GM12891 (cell line): Measurements from ENCODE around the gene ARHGEF7.

Experiments used
- POLR2A ChIP-seq: IDR thresholded peaks from 2 replicates; pipeline ENCODE4 v1.6.1; 2011; ENCODE audit warnings: low read depth, low read length, control low read depth
- POLR2AphosphoS5 ChIP-seq: IDR thresholded peaks from 2 replicates; pipeline ENCODE4 v1.6.1; 2011; ENCODE audit warnings: low read depth, low read length, control low read depth
- POU2F2 ChIP-seq: IDR thresholded peaks from 2 replicates; pipeline ENCODE4 v1.6.1; 2011; ENCODE audit warnings: low read depth, mild to moderate bottlenecking, control low read depth, low read length, moderate library complexity
- SPI1 ChIP-seq: IDR thresholded peaks from 2 replicates; pipeline ENCODE4 v1.6.1; 2011; ENCODE audit warnings: low read depth, low read length, control low read depth
- TAF1 ChIP-seq: IDR thresholded peaks from 2 replicates; pipeline ENCODE4 v1.6.1; 2011; ENCODE audit warnings: low read depth, low read length, control low read depth

GRCh38 chr13:111261326-111261725 is 146.2 kb downstream of the ARHGEF7 start:
- TF ChIP-seq POLR2AphosphoS5: no peak
- TF ChIP-seq POLR2A: no peak
- no peak for TF ChIP-seq SPI1
- no peak for TF ChIP-seq TAF1
- TF ChIP-seq POU2F2: no peak
